ENCODE data around the gene IL36RN.

Gene IL36RN

GRCh38 chr2:113058998-113059960 is at the start of gene IL36RN:
Gene IL36RN (plus strand): TSS chr2:113059198. CDS start chr2:113059439, 241 bp downstream.
- no peak for DNase-seq

GRCh38 chr2:113009622-113010021 is 49.4 kb upstream of the IL36RN start:
- no peak for DNase-seq

GRCh38 chr2:113010088-113010487 is 48.9 kb upstream of the IL36RN start:
- no peak for DNase-seq

- DNase-seq = no peak
These were observed 47.9 kb upstream of the IL36RN start for GRCh38 chr2:113011108-113011507.

GRCh38 chr2:113012436-113013335 is 46.3 kb upstream of the IL36RN start:
- DNase-seq = no peak

- DNase-seq = no peak
These were observed 45.7 kb upstream of the IL36RN start for GRCh38 chr2:113013336-113013661.

GRCh38 chr2:113014067-113014466 is 44.9 kb upstream of the IL36RN start:
- no peak for DNase-seq

GRCh38 chr2:113015042-113015441 is 44.0 kb upstream of the IL36RN start:
- no peak for DNase-seq

- DNase-seq = no peak
These were observed 43.3 kb upstream of the IL36RN start for GRCh38 chr2:113015655-113016054.

- no peak for DNase-seq
These were observed 40.5 kb upstream of the IL36RN start for GRCh38 chr2:113018509-113018908.

- DNase-seq = no peak
These were observed 37.7 kb upstream of the IL36RN start for GRCh38 chr2:113021312-113021711.

GRCh38 chr2:113024764-113025163 is 34.2 kb upstream of the IL36RN start:
- DNase-seq = no peak

- no peak for DNase-seq
These were observed 33.3 kb upstream of the IL36RN start for GRCh38 chr2:113025737-113026136.

- DNase-seq = no peak
These were observed 31.3 kb upstream of the IL36RN start for GRCh38 chr2:113027691-113028090.

- no peak for DNase-seq
These were observed 30.9 kb upstream of the IL36RN start for GRCh38 chr2:113028112-113028511.

GRCh38 chr2:113032737-113033136 is 26.3 kb upstream of the IL36RN start:
- DNase-seq = no peak

GRCh38 chr2:113034016-113034415 is 25.0 kb upstream of the IL36RN start:
- DNase-seq = no peak

GRCh38 chr2:113036763-113037162 is 22.2 kb upstream of the IL36RN start:
- DNase-seq = no peak

- no peak for DNase-seq
These were observed 20.7 kb upstream of the IL36RN start for GRCh38 chr2:113038291-113038690.

GRCh38 chr2:113039158-113039557 is 19.8 kb upstream of the IL36RN start:
- no peak for DNase-seq

GRCh38 chr2:113039719-113040118 is 19.3 kb upstream of the IL36RN start:
- no peak for DNase-seq

- no peak for DNase-seq
These were observed 17.1 kb upstream of the IL36RN start for GRCh38 chr2:113041871-113042270.

- DNase-seq = no peak
These were observed 12.5 kb upstream of the IL36RN start for GRCh38 chr2:113046465-113046864.
